Sigmoid colon (tissue), 7 donors: ENCODE data around the gene CRADD. TPM values are rescaled to one million over a fixed set of nuclear protein-coding genes. Genes with fewer than 3 reads are reported as not detected.

Experiments
- DNase-seq: peaks from one replicate; pipeline ENCODE4 v3.0.0-alpha.2; 2019
- H3K27ac ChIP-seq, 4 donors: fragments of 200-600 bp; sonication (generic); one replicate each; pipeline ENCODE4 v1.5.1; 2016 to 2019; ENCODE audit warnings: mild to moderate bottlenecking in 1 of 4
- H3K27me3 ChIP-seq, 3 donors: fragments of 200-600 bp; sonication (generic); one replicate each; pipeline ENCODE4 v1.5.1; 2019; ENCODE audit warnings: mild to moderate bottlenecking in 1 of 3
- H3K36me3 ChIP-seq, 4 donors: fragments of 200-600 bp; sonication (generic); one replicate each; pipeline ENCODE4 v1.5.1; 2016 to 2019
- H3K4me1 ChIP-seq, 4 donors: fragments of 200-600 bp; sonication (generic); one replicate each; pipeline ENCODE4 v1.5.1; 2017 to 2019
- H3K4me3 ChIP-seq, 4 donors: fragments of 200-600 bp; sonication (generic); one replicate each; pipeline ENCODE4 v1.5.1; 2017 to 2019; ENCODE audit warnings: mild to moderate bottlenecking in 2 of 4, moderate library complexity in 1 of 4
- H3K9me3 ChIP-seq, 4 donors: fragments of 200-600 bp in 3 of 4; sonication (generic) in 3 of 4; one replicate each; pipeline versions ENCODE4 v1.5.1 to v1.6.1; 2013 to 2019
- CTCF ChIP-seq, 4 experiments: fragments of 450-650 bp in 3 of 4; fragments of 200-600 bp in 1 of 4; IDR thresholded peaks; one replicate each; pipeline ENCODE4 v1.5.1; 2016 to 2019; ENCODE audit warnings: antibody characterized with exemption in 4 of 4, mild to moderate bottlenecking in 3 of 4, moderate library complexity in 2 of 4
- EP300 ChIP-seq, 4 donors: sonication (generic); formaldehyde crosslinking; IDR thresholded peaks; one replicate each; pipeline ENCODE4 v1.6.1; 2017; ENCODE audit warnings: antibody characterized with exemption in 4 of 4
- POLR2A ChIP-seq, 2 donors: fragments of 450-650 bp; IDR thresholded peaks; one replicate each; pipeline ENCODE4 v1.6.1; 2016; ENCODE audit warnings: antibody characterized with exemption in 2 of 2, mild to moderate bottlenecking in 2 of 2, moderate library complexity in 2 of 2
- POLR2AphosphoS5 ChIP-seq, 4 donors: sonication (generic); formaldehyde crosslinking; IDR thresholded peaks; one replicate each; pipeline ENCODE4 v1.6.1; 2017; ENCODE audit warnings: antibody characterized with exemption in 4 of 4
- WGBS, 2 donors: extraction: QIAGEN DNeasy Blood & Tissue Kit; methylation state at CpG; one replicate each; pipeline ENCODE4 v1.1.7; 2013; 5-methylcytosine and 5-hydroxymethylcytosine counted together
- intact Hi-C: fragments of 100-400 bp; cut with DNase I; formaldehyde crosslinking; loops from one replicate; pipeline ENCODE4 v1.15.1; 2023
- polyA plus RNA-seq, 3 donors: library from polyadenylated mRNA; stranded (reverse); fragments of 200-250 nt; gene quantifications; one replicate each; pipeline ENCODE4 v1.2.3, GENCODE V29; 2013
- total RNA-seq, 4 donors: library from RNA; depleted of rRNA; stranded (reverse); fragments of >200 nt; gene quantifications; one replicate each; pipeline ENCODE4 v1.1.0, GENCODE V29; 2016
- donor health status: healthy with polysubstance abuse.
- donor health status: Bipolar disorder and iron deficiency.
- donor health status: healthy.

Gene CRADD
- total and polyA plus RNA-seq, 7 donors, result 14.1 to 98.9 (median 43.7) TPM

- H3K36me3 ChIP-seq, result no peaks in the 10 kb centered on the region
- DNase-seq, result no peak
- WGBS, 2 donors, result 86 to 89% methylated on average over 7 of the region's 7 CpGs
- H3K4me3 ChIP-seq, result no peak overlapping the region
- no peaks in the 10 kb centered on the region for H3K27me3 ChIP-seq
- intact Hi-C loops, result no loop called here
- H3K4me1 ChIP-seq, result peaks cover 0 to 7% (median 0%) of the 10 kb centered on the region in 4 donors
- H3K9me3 ChIP-seq, result no peaks in the 10 kb centered on the region
- TF ChIP-seq CTCF (IDR thresholded peaks at IDR 0.05) (no peak), EP300 (IDR thresholded peaks at IDR 0.05) (no peak), POLR2A (IDR thresholded peaks at IDR 0.05) (no peak)
- H3K27ac ChIP-seq, result no peak overlapping the region
Measured at GRCh38 chr12:93836620-93837260, 159.6 kb downstream of the CRADD start.

GRCh38 chr12:93838193-93838592, 161.0 kb downstream of the CRADD start:
- WGBS, 2 donors, result 66 to 81% methylated on average over 3 of the region's 3 CpGs
- H3K36me3 ChIP-seq, result no peaks in the 10 kb centered on the region
- H3K4me1 ChIP-seq, result no peaks in the 10 kb centered on the region
- no peak for DNase-seq
- intact Hi-C loops, result no loop called here
- no peak overlapping the region for H3K4me3 ChIP-seq
- no peak overlapping the region for H3K27ac ChIP-seq
- H3K27me3 ChIP-seq, result no peaks in the 10 kb centered on the region
- H3K9me3 ChIP-seq, result no peaks in the 10 kb centered on the region
- no peak for TF ChIP-seq EP300 (IDR thresholded peaks at IDR 0.05)
- no peak for TF ChIP-seq POLR2A (IDR thresholded peaks at IDR 0.05)
- no peak for TF ChIP-seq POLR2AphosphoS5 (IDR thresholded peaks at IDR 0.05)
- TF ChIP-seq CTCF (IDR thresholded peaks at IDR 0.05), result no peak

- Histone ChIP-seq H3K9me3 (no peaks in the 10 kb centered on the region), H3K4me3 (no peak overlapping the region), H3K27ac (no peak overlapping the region), H3K27me3 (no peaks in the 10 kb centered on the region), H3K4me1 (no peaks in the 10 kb centered on the region), H3K36me3 (no peaks in the 10 kb centered on the region)
- intact Hi-C loops, result no loop called here
- DNase-seq, result no peak
- TF ChIP-seq EP300 (IDR thresholded peaks at IDR 0.05), result no peak
- TF ChIP-seq POLR2A (IDR thresholded peaks at IDR 0.05), result no peak
- no peak for TF ChIP-seq CTCF (IDR thresholded peaks at IDR 0.05)
- TF ChIP-seq POLR2AphosphoS5 (IDR thresholded peaks at IDR 0.05), result no peak
- 78 to 97% methylated on average over 4 of the region's 4 CpGs for WGBS, 2 donors
Measured at GRCh38 chr12:93839064-93839463, 161.9 kb downstream of the CRADD start.

GRCh38 chr12:93841671-93842070, 164.5 kb downstream of the CRADD start:
- Histone ChIP-seq H3K27ac (no peak overlapping the region), H3K9me3 (no peaks in the 10 kb centered on the region), H3K27me3 (no peaks in the 10 kb centered on the region), H3K4me1 (no peaks in the 10 kb centered on the region), H3K4me3 (no peak overlapping the region), H3K36me3 (no peaks in the 10 kb centered on the region)
- TF ChIP-seq POLR2A (IDR thresholded peaks at IDR 0.05) (no peak), POLR2AphosphoS5 (IDR thresholded peaks at IDR 0.05) (no peak), CTCF (IDR thresholded peaks at IDR 0.05) (no peak), EP300 (IDR thresholded peaks at IDR 0.05) (no peak)
- DNase-seq, result no peak
- WGBS, 2 donors, result 96 to 98% methylated on average over 8 of the region's 8 CpGs
- intact Hi-C loops, result loop anchor here (10.0 kb wide), 1 partner anchor 337 kb away; no protein-coding TSS in a partner anchor
